Kidney glomerular epithelial cell (primary cell): Measurements from ENCODE around the gene UBE3C.
"Not testable (repeated sequence)": the region's sequence is repeated elsewhere in the genome, so short reads cannot be mapped to it uniquely, and the experiment has no call there.

Experiments used
- DNase-seq: peaks from one replicate; lab custom pipeline; 2025; lab: John Stamatoyannopoulos, UW

UBE3C gene

DNA sequence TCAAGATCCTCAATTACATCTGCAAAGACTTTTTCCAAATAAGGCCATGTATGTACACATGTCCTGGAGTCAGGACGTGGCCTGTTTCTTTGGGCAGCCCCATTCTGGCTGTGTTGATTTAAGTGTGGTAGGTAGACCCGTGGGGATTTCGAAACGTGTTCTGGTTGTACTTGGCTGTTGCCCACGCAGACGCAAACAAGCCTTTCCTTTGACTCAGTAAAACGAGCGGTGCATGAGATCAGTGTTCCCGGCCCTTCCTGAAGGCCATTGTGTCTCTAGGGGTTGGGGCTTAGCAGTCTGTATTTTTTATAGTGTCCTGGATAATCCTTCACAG lies 133.2 kb downstream of the UBE3C start:
- DNase-seq, result peak; percentile 83

DNA sequence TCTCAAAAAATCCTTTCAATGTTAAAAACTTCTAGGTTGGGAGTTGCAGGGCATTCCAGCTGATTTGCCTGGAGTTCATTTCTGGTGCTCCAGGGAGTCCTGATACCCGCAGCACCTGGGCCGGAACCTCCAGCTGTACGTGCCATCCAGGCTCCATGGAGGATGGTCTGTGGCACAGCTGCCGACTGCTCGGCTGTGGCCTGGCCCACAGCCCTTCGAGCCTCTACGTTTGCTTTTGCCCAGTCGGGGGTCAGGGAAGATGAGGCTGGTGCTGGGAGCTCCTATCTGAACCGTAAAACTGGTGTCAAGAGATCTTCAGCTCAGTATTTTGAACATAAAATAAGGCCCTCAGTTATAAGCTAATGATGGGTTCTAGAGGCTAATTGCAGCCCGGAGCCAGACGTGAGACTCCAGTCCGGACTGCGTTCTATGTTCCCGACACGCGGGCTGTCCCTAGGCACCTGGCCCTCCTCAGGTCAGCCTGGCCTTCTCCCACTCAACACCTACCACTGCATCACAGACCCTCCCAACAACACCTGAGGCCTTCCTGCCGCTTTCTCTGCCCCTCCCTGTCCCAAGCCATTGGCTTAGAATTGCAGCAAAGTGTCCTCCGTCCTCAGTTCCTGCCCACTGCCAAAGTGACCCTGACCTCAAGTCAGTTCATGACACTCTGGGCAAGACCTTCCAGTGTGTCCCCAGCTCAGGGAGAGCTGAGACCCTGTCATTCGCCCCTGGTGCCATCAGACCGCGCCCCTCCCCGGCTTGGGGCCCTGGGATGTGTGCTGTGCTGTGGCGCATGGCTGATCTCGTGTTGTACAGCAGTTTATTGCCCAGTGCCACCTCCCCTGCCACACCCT lies 133.9 kb downstream of the UBE3C start:
- no peak for DNase-seq

DNA sequence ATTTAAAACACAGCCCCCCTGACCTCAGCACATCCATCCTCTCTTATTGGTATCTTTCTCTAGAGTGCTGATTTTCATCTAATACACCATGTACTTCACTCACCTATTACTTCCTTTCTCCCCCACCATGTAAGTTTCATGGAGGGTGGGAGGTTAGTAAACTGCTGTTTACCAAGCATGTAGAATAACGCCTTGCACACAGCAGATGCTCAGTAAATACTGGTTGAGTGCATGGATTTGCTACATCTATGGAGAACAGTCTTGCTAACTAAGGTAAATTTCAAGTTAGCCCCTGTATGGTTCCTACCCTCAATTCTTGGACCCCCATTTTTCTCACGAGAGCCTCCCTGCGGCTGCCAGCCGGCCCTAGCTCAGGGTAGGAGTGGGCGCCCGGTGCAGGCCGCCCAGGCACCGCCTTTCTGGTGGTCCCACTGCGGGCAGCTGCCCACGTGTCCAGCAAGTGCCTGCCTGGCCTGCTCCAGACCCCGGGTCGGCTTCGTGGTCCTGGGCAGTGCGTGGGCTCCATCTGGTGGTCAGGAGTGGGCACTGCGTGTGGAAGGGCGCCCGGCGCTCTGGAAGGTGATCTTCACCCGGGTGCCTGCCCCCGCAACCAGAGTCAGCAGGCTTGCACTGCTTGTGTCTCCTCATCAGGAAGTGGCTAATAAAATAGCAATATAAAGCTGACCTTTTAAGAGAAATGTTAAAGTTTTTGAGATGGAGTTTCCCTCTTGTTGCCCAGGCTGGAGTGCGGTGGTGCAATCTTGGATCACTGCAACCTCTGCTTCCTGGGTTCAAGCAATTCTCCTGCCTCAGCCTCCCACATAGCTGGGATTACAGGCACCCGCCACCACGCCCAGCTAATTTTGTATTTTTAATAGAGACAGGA lies 134.7 kb downstream of the UBE3C start:
- peak; percentile 72 for DNase-seq

DNA sequence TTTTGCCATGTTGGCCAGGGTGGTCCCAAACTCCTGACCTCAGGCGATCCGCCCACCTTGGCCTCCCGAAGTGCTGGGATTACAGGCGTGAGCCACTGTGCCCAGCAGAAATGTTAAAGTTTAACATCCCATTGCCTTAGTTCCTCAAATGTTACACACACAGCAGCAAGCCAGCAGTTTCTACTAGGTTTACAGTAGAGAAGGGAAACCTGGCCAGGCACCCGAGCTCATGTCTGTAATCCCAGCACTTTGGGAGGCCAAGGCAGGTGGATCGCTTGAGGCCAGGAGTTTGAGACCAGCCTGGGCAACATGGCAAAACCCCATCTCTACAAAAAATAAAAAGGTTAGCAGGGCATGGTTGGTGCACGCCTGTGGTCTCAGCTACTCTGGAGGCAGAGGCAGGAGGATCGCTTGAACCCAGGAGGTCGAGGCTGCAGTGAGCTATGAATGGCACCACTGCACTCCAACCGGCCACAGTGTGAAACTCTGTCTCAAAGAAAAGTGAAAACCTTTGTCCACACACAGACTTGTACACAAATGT lies 135.4 kb downstream of the UBE3C start:
- DNase-seq, result not testable (repeated sequence)

DNA sequence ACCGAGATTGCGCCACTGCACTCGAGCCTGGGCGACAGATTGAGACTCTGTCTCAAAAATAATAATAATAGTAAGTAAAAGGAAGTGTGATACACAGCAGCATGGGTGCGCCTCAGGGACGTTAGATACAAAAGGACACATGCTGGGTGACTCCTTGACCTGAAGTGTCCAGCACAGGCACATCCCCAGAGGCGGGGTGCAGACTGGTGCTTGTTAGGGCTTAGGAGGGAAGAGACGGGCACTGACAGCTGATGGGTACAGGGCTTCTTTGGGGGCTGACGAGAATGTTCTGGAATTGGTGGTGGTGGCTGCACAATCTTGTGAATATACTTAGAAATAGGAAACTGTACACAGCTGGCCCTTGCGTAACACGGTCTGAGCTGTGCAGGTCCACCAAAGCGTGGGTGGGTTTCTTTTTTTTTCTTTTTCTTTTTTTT lies 136.3 kb downstream of the UBE3C start:
- no peak for DNase-seq

DNA sequence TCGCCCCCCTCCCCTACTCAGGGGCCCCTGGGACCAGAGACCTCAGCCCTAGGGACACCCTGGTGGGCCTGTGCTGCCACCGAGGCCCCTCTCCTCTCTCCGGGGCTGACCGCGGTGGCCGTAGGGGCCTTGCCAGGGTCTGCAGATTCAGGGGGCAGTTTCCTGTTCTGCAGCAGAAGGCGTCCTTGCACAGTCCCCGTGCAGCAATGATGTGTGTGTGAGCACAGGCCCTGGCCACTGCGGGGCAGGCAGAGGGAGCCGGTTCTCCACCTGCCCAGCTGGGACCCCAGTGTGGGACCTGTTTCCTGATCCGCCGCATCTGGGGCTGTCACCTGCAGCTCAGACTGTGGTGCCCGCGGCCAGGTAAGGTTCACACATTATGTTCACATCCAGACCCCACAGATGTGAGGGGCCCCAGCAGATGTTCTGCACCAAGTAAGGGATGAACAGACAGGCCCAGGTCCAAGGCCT lies 137.4 kb downstream of the UBE3C start:
- DNase-seq, result no peak

DNA sequence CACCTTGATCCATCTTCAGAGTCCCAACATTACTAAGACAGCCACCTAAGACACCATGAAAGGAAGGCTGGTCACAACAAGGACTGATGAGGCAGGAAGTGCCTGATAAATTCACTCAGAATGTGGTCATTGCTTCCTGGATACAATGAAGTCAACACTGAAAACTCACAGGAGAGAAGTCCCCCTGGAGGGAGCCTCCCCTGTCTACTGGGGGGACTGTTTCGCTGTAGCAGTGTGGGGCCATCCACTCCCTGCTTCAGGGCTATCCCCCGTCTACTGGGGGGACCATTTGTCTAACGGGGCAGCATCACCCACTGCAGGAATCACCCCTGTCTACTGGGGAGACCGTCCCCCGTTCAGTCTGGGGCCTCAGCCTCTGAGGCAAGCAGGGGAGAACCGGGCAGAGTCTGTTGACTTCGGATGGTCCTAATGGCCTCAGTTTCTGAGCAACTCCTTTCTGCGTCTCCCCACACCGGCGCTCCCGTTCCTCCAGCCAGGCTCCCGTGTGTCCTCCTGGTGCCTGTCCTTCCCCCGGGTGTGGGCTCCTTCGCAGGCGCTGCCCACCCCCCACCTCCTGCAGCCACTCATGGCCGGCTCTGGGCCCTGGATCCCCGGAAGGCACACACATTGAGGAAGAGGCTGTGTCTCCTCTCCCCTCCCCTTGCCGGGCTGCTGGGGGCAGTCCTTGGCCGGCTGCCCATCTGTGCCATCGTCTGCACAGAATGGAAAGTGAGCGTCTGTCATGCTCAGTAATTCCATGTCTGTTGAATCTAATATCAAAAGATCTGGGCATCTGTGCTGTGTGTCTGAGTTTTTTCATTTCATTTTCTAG lies 138.2 kb downstream of the UBE3C start:
- DNase-seq, result no peak

DNA sequence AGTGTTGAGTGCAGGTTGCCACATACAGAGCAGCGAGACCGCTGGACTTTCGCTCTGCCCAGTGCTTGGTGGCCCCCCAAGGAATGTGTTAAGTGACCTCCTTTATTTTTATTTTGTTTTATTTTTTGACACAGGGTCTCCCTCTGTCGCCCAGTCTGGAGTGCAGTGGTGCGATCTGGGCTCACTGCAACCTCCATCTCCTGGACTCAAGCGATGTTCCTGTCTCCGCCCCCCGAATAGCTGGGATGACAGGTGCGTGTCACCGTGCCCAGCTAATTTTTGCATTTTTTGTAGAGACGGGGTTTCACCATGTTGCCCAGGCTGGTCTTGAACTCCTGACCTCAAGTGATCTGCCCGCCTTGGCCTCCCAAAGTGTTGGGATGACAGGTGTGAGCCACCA lies 138.8 kb downstream of the UBE3C start:
- DNase-seq, result not testable (repeated sequence)

DNA sequence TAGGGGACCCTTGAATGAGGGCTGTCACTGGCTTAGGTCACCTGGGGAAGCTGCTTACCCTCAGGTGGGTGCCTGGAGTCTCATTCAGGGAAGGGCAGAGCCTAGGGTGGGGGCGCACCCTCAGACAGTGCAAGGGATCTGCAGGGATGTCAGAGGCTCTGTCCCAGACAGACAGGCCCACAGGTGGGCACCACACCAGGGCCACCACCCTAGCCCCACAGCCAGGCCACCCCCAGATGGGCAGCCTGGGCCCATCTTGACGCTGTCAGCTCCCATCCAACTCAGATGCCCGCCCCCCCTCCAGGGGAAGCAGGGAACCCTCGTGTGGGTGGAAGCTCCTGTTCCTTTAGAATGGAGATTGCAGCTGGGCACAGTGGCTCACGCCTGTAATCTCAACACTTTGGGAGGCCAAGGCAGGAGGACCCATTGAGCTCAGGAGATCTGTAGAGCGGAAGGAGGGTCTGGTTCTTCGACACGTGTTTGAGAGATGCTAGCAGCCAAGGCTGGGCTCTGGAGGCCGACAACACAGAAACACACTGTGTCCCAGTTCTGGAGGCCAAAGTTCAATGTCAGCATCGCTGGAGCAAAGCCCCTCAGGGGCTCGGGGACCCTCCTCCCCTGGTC lies 139.6 kb downstream of the UBE3C start:
- DNase-seq, result no peak

DNA sequence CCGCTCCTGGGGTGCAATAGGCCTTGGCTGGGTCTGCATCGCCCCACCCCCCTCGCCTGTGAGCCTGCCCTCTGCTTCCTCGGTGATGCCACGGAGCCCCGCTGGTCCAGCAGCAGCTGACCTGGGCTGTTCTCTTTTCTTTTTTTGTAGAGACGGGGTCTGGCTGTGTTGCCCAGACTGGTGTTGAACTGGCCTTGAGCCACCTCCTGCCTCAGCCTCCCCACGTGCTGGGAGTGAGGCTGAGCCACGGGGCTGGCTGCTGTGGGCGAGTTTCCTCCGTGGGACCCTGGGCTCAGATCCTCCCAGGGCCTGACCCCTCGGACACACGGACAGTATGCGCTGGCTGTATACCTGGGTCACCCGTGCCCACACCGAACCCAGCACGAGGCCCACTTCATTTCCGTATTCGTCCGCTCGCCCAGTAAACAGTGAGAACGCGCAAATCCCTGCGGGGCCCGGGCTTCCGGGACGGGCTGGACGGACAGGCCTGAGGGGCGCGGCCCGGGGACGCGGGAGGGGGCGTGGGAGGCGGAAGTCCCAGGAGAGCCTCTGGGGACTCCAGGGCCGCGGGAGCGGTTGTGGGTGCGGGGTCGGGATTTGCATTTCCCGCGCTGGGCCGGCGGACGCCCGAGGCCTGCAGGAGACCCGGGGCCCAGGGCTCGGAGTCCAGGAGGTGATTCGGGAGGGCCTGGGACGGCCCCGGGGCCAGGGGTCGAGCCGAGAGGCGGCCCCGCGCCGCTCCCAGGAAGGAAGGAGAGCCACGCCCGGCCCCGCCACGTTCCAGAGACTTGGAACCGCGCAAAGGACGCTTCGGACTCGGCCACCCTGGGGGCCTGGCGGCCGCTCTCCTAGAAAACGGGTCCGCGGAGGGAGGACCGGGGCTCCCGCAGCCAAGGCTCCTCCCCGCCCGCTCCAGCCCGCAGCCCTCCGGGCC lies 140.3 kb downstream of the UBE3C start:
- DNase-seq, result no peak

DNA sequence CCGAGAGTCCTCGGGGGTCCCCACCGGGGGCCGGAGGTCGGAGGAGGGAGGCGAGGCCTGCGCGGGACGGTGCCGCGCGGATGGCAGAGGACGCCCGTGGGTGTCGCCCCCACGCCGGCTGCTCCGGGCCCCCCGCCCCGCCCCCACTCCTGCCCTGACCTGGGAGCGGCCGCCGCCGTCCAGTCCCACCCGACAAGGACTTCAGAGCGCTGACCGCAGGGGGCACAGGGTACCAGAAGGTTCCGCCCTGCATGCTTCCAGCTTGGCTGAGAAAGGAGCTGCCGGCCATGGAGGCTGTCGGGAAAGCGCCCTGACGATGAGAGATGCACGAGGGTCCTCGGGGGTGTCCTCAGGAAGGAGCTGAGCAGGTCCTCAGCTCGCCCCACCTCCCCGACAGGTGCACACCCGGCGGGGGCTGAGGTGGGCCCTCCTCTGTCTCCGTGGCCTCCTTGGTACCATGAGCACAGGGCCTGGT lies 141.1 kb downstream of the UBE3C start:
- DNase-seq, result no peak

DNA sequence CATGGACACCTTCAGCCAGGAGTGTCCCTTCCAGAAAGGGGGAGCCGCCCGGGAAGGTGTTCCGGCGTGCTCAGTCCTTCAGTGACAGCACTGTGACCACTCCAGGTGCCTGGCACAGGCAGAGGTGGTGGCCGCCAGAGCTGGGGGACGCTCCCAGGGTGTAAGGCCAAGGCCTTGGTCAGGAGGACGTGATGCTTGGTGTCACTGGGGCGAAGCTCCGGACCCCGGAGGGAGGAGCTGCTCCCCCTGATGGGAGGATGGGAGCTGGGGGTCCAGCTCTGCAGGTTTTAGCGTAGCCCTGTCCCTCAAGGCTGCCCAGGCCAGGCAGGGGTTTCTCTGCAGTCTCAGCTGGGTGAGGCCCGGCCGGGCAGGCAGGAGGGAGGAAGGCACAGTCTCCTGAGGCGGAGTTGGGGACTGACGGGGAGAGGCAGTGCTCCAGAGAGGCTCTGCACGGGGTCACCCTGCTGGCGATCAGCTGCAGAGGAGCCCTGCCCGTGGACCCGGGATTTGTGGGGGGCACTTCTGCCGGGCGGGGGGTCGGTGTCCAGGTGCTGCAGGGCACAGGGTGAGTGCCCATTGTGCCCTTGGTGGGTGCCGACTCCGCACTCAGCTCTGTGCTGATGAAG lies 141.6 kb downstream of the UBE3C start:
- DNase-seq, result no peak

DNA sequence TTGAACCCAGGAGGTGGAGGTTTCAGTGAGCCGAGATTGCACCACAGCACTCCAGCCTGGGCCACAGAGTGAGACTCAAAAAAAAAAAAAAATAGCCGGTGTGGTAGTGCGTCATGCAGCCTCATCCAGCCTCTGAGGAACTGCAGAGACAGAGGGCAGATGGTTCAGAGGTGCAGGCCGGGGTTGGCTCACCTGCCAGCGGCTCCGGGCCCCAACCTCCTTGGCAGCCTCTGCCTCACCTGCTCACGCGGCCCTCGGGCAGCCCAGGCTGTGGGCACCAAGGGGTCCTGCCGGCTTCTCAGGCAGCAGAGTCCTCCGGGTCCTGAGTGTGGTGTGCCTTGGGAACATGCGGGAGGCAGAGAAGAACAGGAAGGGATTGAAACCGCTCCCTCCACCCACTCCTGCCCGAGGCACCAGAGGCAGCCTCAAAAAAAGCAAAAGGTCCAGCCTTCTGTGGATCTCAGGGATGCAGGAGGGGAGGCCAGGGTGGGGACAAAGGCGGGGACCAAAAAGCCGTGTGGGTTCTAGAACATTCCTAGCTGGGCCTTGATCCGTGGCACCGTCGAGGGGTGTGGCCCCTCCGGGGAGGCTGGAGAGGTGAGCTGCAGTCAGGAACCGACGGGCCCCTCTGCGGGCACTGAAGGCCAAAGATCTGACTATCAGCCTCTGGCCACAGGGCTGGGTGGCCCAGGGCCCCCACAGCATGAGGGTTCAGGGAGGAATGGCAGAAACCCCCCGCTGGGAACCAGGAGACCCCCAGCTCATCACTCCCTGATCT lies 142.7 kb downstream of the UBE3C start:
- DNase-seq, result no peak

DNA sequence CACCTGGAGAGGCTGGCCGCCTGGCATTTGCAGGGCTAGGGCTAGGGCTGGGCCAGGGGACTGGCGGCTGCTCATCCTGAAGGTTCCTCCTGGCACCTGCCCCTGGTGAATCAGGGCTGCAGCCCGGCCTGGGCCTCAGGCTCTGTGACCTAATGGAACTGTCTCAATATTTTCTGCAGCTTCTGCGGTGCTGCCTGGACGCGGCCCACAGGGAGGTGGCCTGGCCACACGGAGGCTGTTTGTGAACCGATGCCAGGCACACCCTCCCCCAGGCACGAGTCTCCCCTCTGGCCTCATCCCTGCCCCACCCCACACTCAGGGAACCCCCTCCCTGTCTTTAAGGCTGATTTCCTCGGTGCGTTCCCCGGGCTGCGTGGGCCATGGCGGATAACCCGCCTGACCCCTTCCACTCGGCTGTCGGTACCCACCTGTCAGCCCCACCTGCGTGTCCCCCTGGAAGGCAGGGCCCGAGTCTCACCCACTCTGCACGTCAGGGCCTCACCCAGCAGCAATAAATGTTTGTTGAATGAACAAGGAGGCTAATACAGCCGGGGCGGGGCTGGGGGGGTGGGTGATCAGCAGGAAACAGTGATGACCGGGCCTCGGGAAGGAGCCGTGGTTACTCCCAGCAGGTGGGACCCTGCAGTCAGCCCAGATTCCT lies 143.5 kb downstream of the UBE3C start:
- DNase-seq, result no peak

DNA sequence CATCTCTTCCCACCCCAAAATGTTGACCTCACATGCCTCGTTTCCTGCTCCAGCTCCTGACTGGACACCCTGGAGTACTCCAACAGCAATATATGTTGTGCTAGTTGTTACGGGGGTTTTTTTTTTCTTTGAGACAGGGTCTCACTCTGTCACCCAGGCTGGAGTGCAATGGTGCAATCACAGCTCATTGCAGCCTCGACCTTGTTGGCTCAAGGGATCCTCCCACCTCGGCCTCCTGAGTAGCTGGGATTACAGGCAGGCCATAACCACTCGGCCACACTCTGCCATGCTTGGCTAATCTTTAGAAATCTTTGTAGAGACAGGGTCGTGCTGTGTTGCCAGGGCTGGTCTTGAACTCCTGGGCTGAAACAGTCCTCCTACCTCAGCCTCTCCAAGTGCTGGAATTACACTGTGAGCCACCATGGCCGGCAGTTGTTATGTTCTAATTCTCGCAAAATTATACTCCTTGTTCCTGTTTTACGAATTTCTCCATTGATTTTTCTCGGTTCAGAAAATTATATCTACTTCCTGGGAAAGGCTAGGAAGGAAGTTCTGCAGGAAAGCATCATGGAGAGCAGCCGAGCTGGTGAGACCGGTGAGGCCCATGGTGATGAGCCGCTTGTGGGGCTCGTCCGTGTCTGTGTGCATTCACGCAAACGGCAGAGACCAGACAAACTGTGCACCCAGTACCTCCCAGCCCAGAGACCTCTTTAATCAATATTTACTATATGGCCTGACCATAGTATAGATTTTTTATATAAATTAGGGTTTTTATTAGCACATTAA lies 145.7 kb downstream of the UBE3C start:
- no peak for DNase-seq

DNA sequence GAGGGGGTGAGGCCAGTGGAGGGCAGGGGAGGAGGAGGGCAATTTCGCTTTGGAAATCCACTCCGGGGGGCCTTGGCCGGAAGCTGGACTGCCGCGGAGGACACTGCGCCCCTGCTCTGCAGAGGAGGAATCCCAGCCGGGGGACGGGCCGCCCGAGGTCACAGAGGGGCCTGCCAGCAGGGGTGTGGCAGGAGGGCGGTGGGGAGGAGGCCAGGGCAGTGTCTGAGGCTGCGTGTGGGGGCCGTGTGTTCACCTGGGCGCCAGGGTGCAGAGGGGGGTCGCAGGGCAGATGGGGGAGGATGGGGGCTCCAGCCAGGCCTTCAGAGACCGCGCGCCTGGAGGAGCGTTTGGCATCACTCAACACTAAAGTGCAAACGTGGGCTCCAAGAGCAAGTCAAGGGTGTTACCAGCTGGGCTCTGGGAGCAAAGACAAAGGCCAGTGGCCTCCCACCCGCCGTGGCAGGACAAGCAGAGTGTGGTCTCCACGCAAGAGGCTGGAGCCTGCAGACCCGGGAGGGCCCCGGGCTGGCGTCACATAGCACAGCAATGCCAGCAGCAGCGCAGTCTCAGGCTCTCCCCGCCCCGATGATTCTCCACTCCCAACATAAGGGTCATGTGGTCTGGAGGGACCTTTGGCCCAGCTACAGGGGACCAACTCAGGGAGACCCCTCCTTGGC lies 152.8 kb downstream of the UBE3C start:
- DNase-seq, result no peak

DNA sequence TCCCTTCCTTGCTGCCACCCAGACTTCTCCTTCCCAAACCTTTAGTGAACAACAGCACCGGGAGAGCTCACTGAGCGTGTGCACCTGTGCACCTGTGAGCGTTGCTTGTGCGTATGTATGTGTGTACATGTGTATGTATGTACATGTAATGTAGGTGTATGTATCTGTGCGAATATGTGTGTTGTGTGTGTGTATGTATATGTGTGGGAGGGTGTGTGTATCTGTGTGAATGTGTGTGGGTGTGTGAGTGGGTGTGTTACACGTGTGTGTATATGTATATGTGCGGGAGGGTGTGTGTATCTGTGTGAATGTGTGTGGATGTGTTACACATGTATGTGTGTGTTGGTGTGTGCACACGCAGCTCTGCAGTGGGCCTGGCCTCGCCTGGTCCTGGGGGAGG lies 153.5 kb downstream of the UBE3C start:
- DNase-seq, result no peak
